Tibial nerve (tissue), 4 donors: ENCODE measurements around the gene IZUMO4. TPM values are rescaled to one million over a fixed set of nuclear protein-coding genes. Genes with fewer than 3 reads are reported as not detected.

Source experiments
- DNase-seq, 2 donors: peaks; one replicate each; pipeline ENCODE4 v3.0.0-alpha.2; 2019; ENCODE audit warnings: low spot score in 2 of 2
- H3K27ac ChIP-seq, 4 donors: fragments of 200-600 bp; sonication (generic) in 3 of 4; one replicate each; pipeline ENCODE4 v1.5.1; 2017 to 2019; ENCODE audit warnings: mild to moderate bottlenecking in 1 of 4
- H3K27me3 ChIP-seq, 2 donors: fragments of 200-600 bp; sonication (generic) in 1 of 2; one replicate each; pipeline versions ENCODE4 v1.5.1 to v1.6.0; 2017 to 2019
- H3K36me3 ChIP-seq, 3 donors: fragments of 200-600 bp; sonication (generic); one replicate each; pipeline ENCODE4 v1.5.1; 2018 to 2019
- H3K4me1 ChIP-seq, 4 donors: fragments of 200-600 bp; sonication (generic) in 3 of 4; one replicate each; pipeline ENCODE4 v1.5.1; 2017 to 2019
- H3K4me3 ChIP-seq, 4 donors: fragments of 200-600 bp; sonication (generic) in 3 of 4; one replicate each; pipeline ENCODE4 v1.5.1; 2017 to 2019; ENCODE audit warnings: mild to moderate bottlenecking in 1 of 4, moderate library complexity in 1 of 4
- H3K9me3 ChIP-seq, 4 donors: fragments of 200-600 bp; sonication (generic) in 3 of 4; one replicate each; pipeline ENCODE4 v1.5.1; 2017 to 2019
- EP300 ChIP-seq, 2 donors: sonication (generic); formaldehyde crosslinking; IDR thresholded peaks; one replicate each; pipeline ENCODE4 v1.6.1; 2017; ENCODE audit warnings: antibody characterized with exemption in 2 of 2, mild to moderate bottlenecking in 1 of 2
- POLR2A ChIP-seq, 2 donors: fragments of 450-650 bp; IDR thresholded peaks; one replicate each; pipeline ENCODE4 v1.6.1; 2017; ENCODE audit warnings: antibody characterized with exemption in 2 of 2, mild to moderate bottlenecking in 2 of 2, moderate library complexity in 2 of 2
- WGBS, 2 donors: methylation state at CpG; one replicate each; pipeline ENCODE4 v1.1.5; 2018; 5-methylcytosine and 5-hydroxymethylcytosine counted together
- total RNA-seq, 4 donors: library from RNA; depleted of rRNA; stranded (reverse); fragments of >200 nt; gene quantifications; one replicate each; pipeline ENCODE4 v1.1.0, GENCODE V29; 2016
- TF ChIP-seq, protein P1 (sequence below), 5 experiments: fragments of 200-600 bp in 3 of 5; fragments of 450-650 bp in 2 of 5; sonication (generic) in 3 of 5; IDR thresholded peaks; one replicate each; pipeline ENCODE4 v1.5.1; 2016 to 2019; ENCODE audit warnings: antibody characterized with exemption in 5 of 5, mild to moderate bottlenecking in 3 of 5, moderate library complexity in 2 of 5

IZUMO4 gene
- total RNA-seq, 4 donors from 2014 or later: 28.6 to 46.3 (median 33.2) TPM

DNA sequence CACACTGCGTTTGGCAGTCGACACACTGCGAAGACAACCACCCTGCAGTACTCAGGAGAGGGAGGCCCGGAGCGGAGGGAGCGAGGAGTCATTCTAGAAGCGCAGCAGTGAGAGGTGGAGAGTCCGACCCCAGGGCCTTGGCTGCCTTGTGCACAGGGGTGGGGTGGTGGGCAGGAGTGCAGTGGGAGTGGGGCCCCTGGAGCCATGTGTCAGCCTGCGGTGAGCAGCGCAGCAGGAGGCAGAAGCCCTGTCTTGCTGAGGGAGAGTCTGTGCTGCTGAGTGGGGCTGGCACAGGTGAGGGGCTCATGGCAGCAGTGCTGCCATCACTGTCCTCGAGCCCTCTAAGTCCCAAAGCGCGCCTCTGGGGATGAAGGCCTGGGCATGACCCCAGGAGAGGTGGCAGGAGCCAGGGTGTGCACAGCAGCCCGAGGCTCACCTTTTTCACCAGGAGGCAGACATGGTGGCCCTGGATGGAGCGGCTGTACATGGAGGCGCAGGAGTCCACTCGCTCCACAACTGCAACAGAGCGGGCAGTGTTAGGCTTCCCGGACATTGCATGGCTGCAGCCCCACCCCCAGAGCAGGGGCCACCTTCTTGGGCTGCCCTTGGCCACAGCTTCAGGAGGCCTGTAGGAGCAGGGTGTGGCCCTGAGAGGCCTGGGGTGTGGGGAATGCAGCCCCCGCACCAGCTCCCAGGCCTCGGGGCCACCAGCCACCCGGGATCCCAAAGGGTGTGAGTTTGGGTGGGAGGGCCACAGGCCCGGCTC, 11.7 kb downstream of the IZUMO4 start:
- H3K36me3 ChIP-seq: peaks cover 10 to 100% (median 38%) of the 10 kb centered on the region in 3 donors
- WGBS, 2 donors: 91 to 96% methylated on average over 17 to 23 of the region's 23 CpGs

DNA sequence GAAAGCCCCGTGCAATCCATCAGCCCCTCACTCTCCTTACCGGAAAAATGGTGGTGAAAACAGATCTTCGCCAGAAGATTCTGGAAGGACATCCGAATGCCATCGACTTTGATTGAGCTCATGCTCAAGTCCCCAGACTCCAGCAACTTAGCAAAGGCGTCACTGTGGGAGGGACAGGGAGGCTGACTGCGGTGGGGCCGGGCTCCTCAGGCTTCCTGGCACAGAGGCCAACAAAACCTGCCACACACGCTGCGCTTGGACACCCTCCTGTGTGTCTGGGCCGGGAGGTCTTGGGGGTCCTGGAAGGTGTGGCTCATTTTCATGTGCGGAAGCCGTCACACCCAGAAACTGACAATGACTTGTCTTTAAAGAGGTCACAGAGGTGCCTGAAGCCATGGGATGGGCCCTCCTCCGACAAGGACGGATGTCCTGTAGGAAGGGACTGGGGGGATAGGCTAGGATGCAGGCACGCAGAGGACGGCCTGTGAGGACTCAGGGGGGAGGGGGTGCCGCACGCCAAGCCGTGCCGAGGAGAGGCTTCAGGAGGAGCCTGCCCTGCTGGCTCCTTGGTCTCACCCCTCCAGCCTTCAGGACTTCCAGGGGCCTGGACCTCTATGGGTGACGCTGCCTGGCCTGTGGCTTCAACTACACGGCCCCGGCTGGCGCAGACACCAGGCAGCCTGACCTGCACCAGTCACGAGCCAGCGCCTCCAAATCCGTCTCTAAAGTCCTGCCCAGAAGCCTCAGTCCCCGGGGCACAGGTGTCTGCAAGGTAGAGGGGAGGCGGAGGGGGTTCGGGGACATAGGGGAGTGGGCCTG, 12.5 kb downstream of the IZUMO4 start:
- Histone ChIP-seq H3K27me3 (no peaks in the 10 kb centered on the region), H3K4me1 (no peaks in the 10 kb centered on the region), H3K9me3 (peaks cover 0 to 15% (median 0%) of the 10 kb centered on the region in 4 donors), H3K36me3 (peaks cover 10 to 100% (median 46%) of the 10 kb centered on the region in 3 donors), H3K4me3 (no peak overlapping the region), H3K27ac (no peak overlapping the region)
- WGBS, 2 donors: 87% methylated on average over 31 of the region's 31 CpGs
- no peak for DNase-seq
- TF ChIP-seq POLR2A (IDR thresholded peaks at IDR 0.05) (no peak), EP300 (IDR thresholded peaks at IDR 0.05) (no peak)
- TF ChIP-seq, protein P1, sequence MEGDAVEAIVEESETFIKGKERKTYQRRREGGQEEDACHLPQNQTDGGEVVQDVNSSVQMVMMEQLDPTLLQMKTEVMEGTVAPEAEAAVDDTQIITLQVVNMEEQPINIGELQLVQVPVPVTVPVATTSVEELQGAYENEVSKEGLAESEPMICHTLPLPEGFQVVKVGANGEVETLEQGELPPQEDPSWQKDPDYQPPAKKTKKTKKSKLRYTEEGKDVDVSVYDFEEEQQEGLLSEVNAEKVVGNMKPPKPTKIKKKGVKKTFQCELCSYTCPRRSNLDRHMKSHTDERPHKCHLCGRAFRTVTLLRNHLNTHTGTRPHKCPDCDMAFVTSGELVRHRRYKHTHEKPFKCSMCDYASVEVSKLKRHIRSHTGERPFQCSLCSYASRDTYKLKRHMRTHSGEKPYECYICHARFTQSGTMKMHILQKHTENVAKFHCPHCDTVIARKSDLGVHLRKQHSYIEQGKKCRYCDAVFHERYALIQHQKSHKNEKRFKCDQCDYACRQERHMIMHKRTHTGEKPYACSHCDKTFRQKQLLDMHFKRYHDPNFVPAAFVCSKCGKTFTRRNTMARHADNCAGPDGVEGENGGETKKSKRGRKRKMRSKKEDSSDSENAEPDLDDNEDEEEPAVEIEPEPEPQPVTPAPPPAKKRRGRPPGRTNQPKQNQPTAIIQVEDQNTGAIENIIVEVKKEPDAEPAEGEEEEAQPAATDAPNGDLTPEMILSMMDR (IDR thresholded peaks at IDR 0.05): no peak

More for the DNA sequence above, 11.7 kb downstream of the IZUMO4 start:
- TF ChIP-seq, protein P1 (IDR thresholded peaks at IDR 0.05): no peak
- no peak for TF ChIP-seq POLR2A (IDR thresholded peaks at IDR 0.05)
- no peak for TF ChIP-seq EP300 (IDR thresholded peaks at IDR 0.05)
- no peak overlapping the region for H3K27ac ChIP-seq
- H3K9me3 ChIP-seq: peaks cover 0 to 15% (median 0%) of the 10 kb centered on the region in 4 donors
- no peak overlapping the region for H3K4me3 ChIP-seq
- no peak for DNase-seq
- no peaks in the 10 kb centered on the region for H3K4me1 ChIP-seq
- H3K27me3 ChIP-seq: no peaks in the 10 kb centered on the region

DNA sequence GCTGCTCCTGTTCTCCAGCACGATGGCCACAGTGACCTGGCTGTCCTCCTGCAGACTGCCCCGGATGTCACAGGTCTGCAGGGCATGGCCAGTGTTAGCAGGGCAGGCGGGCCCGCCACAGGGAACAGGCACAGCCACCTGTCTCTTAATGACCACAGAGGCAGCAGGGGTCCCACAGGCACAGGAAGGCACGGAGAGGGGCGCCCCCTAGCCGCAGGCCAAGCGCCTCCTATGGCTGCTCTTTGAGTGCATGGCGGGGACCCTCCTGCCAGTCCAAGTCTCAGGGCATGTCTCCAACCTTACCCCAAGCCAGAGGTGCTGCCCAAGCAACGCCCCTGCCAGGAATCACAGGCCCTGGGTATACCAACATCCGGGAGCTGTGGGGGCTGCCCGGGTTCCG, 14.1 kb downstream of the IZUMO4 start:
- TF ChIP-seq EP300 (IDR thresholded peaks at IDR 0.05): no peak
- TF ChIP-seq POLR2A (IDR thresholded peaks at IDR 0.05): no peak
- TF ChIP-seq, protein P1 (IDR thresholded peaks at IDR 0.05): no peak
- Histone ChIP-seq H3K9me3 (peaks cover 0 to 5% (median 0%) of the 10 kb centered on the region in 4 donors), H3K4me3 (no peak overlapping the region), H3K4me1 (peaks cover 0 to 2% (median 0%) of the 10 kb centered on the region in 4 donors), H3K36me3 (peaks cover 10 to 100% (median 62%) of the 10 kb centered on the region in 3 donors), H3K27ac (no peak overlapping the region), H3K27me3 (no peaks in the 10 kb centered on the region)
- DNase-seq: no peak
- 77% methylated on average over 7 of the region's 13 CpGs; no CpG with 5 or more reads in 1 of the 2 donors for WGBS, 2 donors

DNA sequence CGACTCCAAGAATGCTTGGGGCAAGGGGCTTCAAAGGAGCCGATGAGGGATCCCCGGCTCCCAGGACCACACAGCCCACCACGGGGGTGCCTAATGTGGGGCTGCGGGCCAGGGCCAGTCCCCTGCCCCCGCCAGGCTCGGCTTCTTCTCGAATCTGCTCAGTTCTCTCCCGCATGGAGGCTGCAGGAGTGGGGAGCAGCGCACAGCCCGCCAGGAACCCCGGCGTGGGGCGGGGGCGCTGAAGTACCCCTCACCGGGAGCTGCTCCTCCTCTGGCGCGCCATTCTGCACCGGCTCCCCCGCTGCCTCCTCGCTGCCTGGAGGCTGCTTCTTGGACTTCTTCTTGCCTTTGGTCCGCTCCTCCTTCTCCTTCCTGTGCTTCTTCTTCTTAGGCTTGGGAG, 14.7 kb downstream of the IZUMO4 start:
- no peaks in the 10 kb centered on the region for H3K9me3 ChIP-seq
- H3K36me3 ChIP-seq: peaks cover 10 to 100% (median 68%) of the 10 kb centered on the region in 3 donors

More for the DNA sequence above, 14.7 kb downstream of the IZUMO4 start:
- WGBS, 2 donors: 87 to 96% methylated on average over 21 to 22 of the region's 22 CpGs
- Histone ChIP-seq H3K4me3 (no peak overlapping the region), H3K27ac (no peak overlapping the region), H3K27me3 (no peaks in the 10 kb centered on the region), H3K4me1 (peaks cover 0 to 2% (median 0%) of the 10 kb centered on the region in 4 donors)
- DNase-seq: no peak
- TF ChIP-seq, protein P1 (IDR thresholded peaks at IDR 0.05): no peak
- TF ChIP-seq EP300 (IDR thresholded peaks at IDR 0.05): no peak
- TF ChIP-seq POLR2A (IDR thresholded peaks at IDR 0.05): no peak
